HEK293T (cell line): ENCODE measurements around the gene PHAF1.

Experiments
- ARNT ChIP-seq: fragments of 450-650 bp; IDR thresholded peaks from 2 replicates; pipeline ENCODE4 v1.6.1; 2017; ENCODE audit warnings: mild to moderate bottlenecking
- ELF4 ChIP-seq: fragments of 450-650 bp; IDR thresholded peaks from 2 replicates; pipeline ENCODE4 v1.6.1; 2017; ENCODE audit warnings: antibody characterized with exemption
- FOXA1 ChIP-seq: fragments of 450-650 bp; IDR thresholded peaks from 2 replicates; pipeline ENCODE4 v1.6.1; 2016; ENCODE audit warnings: mild to moderate bottlenecking
- FOXK2 ChIP-seq: fragments of 450-650 bp; IDR thresholded peaks from 2 replicates; pipeline ENCODE4 v1.6.1; 2016; ENCODE audit warnings: mild to moderate bottlenecking
- FOXM1 ChIP-seq: fragments of 450-650 bp; IDR thresholded peaks from 2 replicates; pipeline ENCODE4 v1.6.1; 2017; ENCODE audit warnings: mild to moderate bottlenecking, borderline replicate concordance
- HDGF ChIP-seq: fragments of 450-650 bp; IDR thresholded peaks from 2 replicates; pipeline ENCODE4 v1.6.1; 2017; ENCODE audit warnings: antibody characterized with exemption, borderline replicate concordance
- L3MBTL2 ChIP-seq: fragments of 450-650 bp; conservative IDR thresholded peaks from 2 replicates; pipeline ENCODE4 v1.6.1; 2016; ENCODE audit warnings: mild to moderate bottlenecking
- LEF1 ChIP-seq: fragments of 450-650 bp; IDR thresholded peaks from 2 replicates; pipeline ENCODE4 v1.6.1; 2017; ENCODE audit warnings: mild to moderate bottlenecking, borderline replicate concordance
- NFRKB ChIP-seq: fragments of 450-650 bp; IDR thresholded peaks from 2 replicates; pipeline ENCODE4 v1.6.1; 2016; ENCODE audit warnings: mild to moderate bottlenecking, moderate library complexity
- PKNOX1 ChIP-seq: fragments of 450-650 bp; IDR thresholded peaks from 2 replicates; pipeline ENCODE4 v1.6.1; 2016
- SP1 ChIP-seq: fragments of 450-650 bp; IDR thresholded peaks from 2 replicates; pipeline ENCODE4 v1.6.1; 2017
- TARDBP ChIP-seq: fragments of 450-650 bp; IDR thresholded peaks from 2 replicates; pipeline ENCODE4 v1.6.1; 2016
- ZNF384 ChIP-seq: fragments of 450-650 bp; IDR thresholded peaks from 2 replicates; pipeline ENCODE4 v1.6.1; 2016

GRCh38 chr16:67084345-67085028, 25.3 kb upstream of the PHAF1 start:
- no peak for TF ChIP-seq ARNT
- TF ChIP-seq TARDBP, result no peak
- no peak for TF ChIP-seq FOXK2
- no peak for TF ChIP-seq ELF4
- TF ChIP-seq ZNF384, result no peak
- TF ChIP-seq LEF1, result no peak
- no peak for TF ChIP-seq L3MBTL2
- TF ChIP-seq SP1, result no peak
- TF ChIP-seq FOXM1, result no peak
- no peak for TF ChIP-seq FOXA1
- TF ChIP-seq PKNOX1, result no peak
- no peak for TF ChIP-seq HDGF
- no peak for TF ChIP-seq NFRKB
